H1 (cell line): Measurements from ENCODE around the gene KIAA1586.
"Not testable (repeated sequence)": the region's sequence is repeated elsewhere in the genome, so short reads cannot be mapped to it uniquely, and the experiment has no call there.

Experiments used
- ASH2L ChIP-seq: fragments of 200-600, 300-600 bp; sonication (generic); IDR thresholded peaks from one replicate; pipeline ENCODE4 v1.7.1; 2017; ENCODE audit warnings: low read length
- BCL11A ChIP-seq, 2 experiments: IDR thresholded peaks; one replicate each; pipeline ENCODE4 v1.6.1; 2011; ENCODE audit warnings: low read depth in 2 of 2, low read length in 2 of 2, mild to moderate bottlenecking in 2 of 2
- CHD2 ChIP-seq: IDR thresholded peaks from 2 replicates; pipeline ENCODE4 v1.6.1; 2012; ENCODE audit warnings: low read length, improper control_type of control experiment
- EZH2 ChIP-seq: fragments of 200-600 bp; sonication (generic); IDR thresholded peaks from 2 replicates; pipeline ENCODE4 v1.7.1; 2012; ENCODE audit warnings: low read depth, mild to moderate bottlenecking, moderate library complexity, low read length, inconsistent platforms; ENCODE audit not compliant: severe bottlenecking
- JUND ChIP-seq: IDR thresholded peaks from 2 replicates; pipeline ENCODE4 v1.6.1; 2011; ENCODE audit warnings: mild to moderate bottlenecking, improper control_type of control experiment, low read length
- POLR2A ChIP-seq, 2 experiments: IDR thresholded peaks; 1 replicate in 1 of 2; 2 replicates in 1 of 2; pipeline ENCODE4 v1.6.1; 2011; ENCODE audit warnings: low read depth in 2 of 2, low read length in 2 of 2, mild to moderate bottlenecking in 2 of 2; ENCODE audit errors: control extremely low read depth in 1 of 2
- POLR2AphosphoS5 ChIP-seq: IDR thresholded peaks from 2 replicates; pipeline ENCODE4 v1.6.1; 2011; ENCODE audit warnings: low read depth, low read length
- RAD21 ChIP-seq, 2 experiments: IDR thresholded peaks in 1 of 2; conservative IDR thresholded peaks in 1 of 2; 2 replicates each; pipeline ENCODE4 v1.6.1; 2011; ENCODE audit warnings: low read depth in 2 of 2, low read length in 2 of 2, improper control_type of control experiment in 1 of 2, inconsistent platforms in 1 of 2, mild to moderate bottlenecking in 1 of 2, moderate library complexity in 1 of 2
- SIN3A ChIP-seq, 2 experiments: IDR thresholded peaks in 1 of 2; conservative IDR thresholded peaks in 1 of 2; 2 replicates each; pipeline ENCODE4 v1.6.1; 2011 to 2012; ENCODE audit warnings: low read length in 2 of 2, improper control_type of control experiment in 1 of 2, low read depth in 1 of 2, mild to moderate bottlenecking in 1 of 2
- TAF1 ChIP-seq: IDR thresholded peaks from 2 replicates; pipeline ENCODE4 v1.6.1; 2011; ENCODE audit warnings: mild to moderate bottlenecking, low read depth, low read length
- TEAD4 ChIP-seq: IDR thresholded peaks from 2 replicates; pipeline ENCODE4 v1.6.1; 2012; ENCODE audit warnings: low read depth, low read length, inconsistent platforms, mixed read lengths
- TF ChIP-seq, protein P1 (sequence below), 3 experiments: IDR thresholded peaks; 1 replicate in 2 of 3; 2 replicates in 1 of 3; pipeline versions ENCODE4 v1.5.1 to v1.6.1; 2011; ENCODE audit warnings: low read length in 3 of 3, mild to moderate bottlenecking in 3 of 3, inconsistent platforms in 2 of 3, low read depth in 1 of 3, moderate library complexity in 1 of 3; ENCODE audit not compliant: insufficient read depth in 1 of 3; ENCODE audit errors: control extremely low read depth in 1 of 3
- TF ChIP-seq, protein P2 (sequence below): IDR thresholded peaks from 2 replicates; pipeline ENCODE4 v1.6.1; 2011; ENCODE audit warnings: low read length, improper control_type of control experiment

DNA sequence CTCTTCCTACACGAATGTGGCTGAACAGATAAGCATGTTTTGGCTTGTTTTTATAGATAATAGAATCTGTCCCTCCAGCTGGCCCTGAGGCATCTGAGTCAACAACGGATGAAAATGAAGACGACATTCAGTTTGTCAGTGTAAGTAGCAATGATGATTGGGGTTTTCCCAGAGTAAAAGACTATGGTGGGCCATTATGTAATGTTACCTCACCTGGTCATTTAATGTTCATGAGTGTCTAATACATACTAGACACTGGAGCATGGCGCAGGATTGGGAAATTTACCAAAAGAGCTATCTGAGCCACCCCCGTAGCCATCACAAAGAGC lies 728 bp downstream of the KIAA1586 start:
- TF ChIP-seq POLR2A (IDR thresholded peaks at IDR 0.05; ENCODE audit: control extremely low read depth in 1 of 2, low read depth in 2 of 2, low read length in 2 of 2); CHD2; TEAD4; ASH2L; EZH2; TAF1; BCL11A (IDR thresholded peaks at IDR 0.05; ENCODE audit: low read depth in 2 of 2, low read length in 2 of 2); POLR2AphosphoS5; RAD21 (IDR thresholded peaks at IDR 0.05 in 1 of 2, conservative IDR thresholded peaks at IDR 0.05 in 1 of 2; ENCODE audit: low read depth in 2 of 2, low read length in 2 of 2); SIN3A (conservative IDR thresholded peaks at IDR 0.05 in 1 of 2, IDR thresholded peaks at IDR 0.05 in 1 of 2; ENCODE audit: low read depth in 1 of 2, low read length in 2 of 2); JUND: not testable (repeated sequence)
- TF ChIP-seq, protein P1, sequence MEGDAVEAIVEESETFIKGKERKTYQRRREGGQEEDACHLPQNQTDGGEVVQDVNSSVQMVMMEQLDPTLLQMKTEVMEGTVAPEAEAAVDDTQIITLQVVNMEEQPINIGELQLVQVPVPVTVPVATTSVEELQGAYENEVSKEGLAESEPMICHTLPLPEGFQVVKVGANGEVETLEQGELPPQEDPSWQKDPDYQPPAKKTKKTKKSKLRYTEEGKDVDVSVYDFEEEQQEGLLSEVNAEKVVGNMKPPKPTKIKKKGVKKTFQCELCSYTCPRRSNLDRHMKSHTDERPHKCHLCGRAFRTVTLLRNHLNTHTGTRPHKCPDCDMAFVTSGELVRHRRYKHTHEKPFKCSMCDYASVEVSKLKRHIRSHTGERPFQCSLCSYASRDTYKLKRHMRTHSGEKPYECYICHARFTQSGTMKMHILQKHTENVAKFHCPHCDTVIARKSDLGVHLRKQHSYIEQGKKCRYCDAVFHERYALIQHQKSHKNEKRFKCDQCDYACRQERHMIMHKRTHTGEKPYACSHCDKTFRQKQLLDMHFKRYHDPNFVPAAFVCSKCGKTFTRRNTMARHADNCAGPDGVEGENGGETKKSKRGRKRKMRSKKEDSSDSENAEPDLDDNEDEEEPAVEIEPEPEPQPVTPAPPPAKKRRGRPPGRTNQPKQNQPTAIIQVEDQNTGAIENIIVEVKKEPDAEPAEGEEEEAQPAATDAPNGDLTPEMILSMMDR (IDR thresholded peaks at IDR 0.05; ENCODE audit: control extremely low read depth in 1 of 3, insufficient read depth in 1 of 3, low read depth in 1 of 3, low read length in 3 of 3) = not testable (repeated sequence)
- TF ChIP-seq, protein P2, sequence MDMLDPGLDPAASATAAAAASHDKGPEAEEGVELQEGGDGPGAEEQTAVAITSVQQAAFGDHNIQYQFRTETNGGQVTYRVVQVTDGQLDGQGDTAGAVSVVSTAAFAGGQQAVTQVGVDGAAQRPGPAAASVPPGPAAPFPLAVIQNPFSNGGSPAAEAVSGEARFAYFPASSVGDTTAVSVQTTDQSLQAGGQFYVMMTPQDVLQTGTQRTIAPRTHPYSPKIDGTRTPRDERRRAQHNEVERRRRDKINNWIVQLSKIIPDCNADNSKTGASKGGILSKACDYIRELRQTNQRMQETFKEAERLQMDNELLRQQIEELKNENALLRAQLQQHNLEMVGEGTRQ = not testable (repeated sequence)
